ENCODE data around the gene ZNF574. TPM values are rescaled to one million over a fixed set of nuclear protein-coding genes. Genes with fewer than 3 reads are reported as not detected.

ZNF574 gene
- total RNA-seq, 1 experiment from 2014 or later, result 24.6 TPM

DNA sequence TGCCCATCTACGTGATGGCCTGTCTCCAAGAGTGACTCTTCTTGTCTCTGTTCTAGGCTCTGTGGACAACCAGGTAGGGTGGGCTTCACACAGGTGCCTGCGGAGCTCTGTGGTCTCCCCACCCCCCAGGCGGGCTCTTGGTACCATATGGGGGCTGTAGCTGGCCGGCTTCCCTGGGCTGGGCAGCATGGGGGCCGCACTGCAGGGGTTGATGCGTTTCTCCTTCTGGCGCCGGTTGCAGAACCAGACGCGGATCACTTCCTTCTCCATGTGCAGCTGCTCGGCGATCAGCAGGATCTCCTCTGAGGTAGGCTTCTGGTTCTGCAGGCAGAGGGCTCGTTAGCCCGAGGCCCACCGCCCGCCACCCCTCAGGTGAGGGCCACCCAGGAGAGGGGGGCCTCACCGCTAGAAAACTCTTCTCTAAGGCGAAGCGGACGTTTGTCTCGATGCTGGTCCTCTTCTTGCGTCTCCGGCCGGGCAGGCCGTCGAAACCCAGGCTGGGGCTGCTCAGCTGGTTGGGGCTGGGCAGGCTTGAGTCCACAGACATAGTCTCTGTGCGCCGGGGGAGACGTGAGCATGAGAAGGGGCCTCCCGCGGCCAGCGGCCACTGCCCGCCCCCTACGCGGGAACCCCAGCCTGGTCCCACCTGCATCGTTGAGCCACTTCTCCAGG is 19.3 kb downstream of the ZNF574 start (continued):
- TF ChIP-seq, protein P1, sequence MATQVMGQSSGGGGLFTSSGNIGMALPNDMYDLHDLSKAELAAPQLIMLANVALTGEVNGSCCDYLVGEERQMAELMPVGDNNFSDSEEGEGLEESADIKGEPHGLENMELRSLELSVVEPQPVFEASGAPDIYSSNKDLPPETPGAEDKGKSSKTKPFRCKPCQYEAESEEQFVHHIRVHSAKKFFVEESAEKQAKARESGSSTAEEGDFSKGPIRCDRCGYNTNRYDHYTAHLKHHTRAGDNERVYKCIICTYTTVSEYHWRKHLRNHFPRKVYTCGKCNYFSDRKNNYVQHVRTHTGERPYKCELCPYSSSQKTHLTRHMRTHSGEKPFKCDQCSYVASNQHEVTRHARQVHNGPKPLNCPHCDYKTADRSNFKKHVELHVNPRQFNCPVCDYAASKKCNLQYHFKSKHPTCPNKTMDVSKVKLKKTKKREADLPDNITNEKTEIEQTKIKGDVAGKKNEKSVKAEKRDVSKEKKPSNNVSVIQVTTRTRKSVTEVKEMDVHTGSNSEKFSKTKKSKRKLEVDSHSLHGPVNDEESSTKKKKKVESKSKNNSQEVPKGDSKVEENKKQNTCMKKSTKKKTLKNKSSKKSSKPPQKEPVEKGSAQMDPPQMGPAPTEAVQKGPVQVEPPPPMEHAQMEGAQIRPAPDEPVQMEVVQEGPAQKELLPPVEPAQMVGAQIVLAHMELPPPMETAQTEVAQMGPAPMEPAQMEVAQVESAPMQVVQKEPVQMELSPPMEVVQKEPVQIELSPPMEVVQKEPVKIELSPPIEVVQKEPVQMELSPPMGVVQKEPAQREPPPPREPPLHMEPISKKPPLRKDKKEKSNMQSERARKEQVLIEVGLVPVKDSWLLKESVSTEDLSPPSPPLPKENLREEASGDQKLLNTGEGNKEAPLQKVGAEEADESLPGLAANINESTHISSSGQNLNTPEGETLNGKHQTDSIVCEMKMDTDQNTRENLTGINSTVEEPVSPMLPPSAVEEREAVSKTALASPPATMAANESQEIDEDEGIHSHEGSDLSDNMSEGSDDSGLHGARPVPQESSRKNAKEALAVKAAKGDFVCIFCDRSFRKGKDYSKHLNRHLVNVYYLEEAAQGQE (IDR thresholded peaks at IDR 0.05; ENCODE audit: low read depth), result no peak
- no peak for TF ChIP-seq SIN3A (IDR thresholded peaks at IDR 0.05; ENCODE audit: low read depth)
- TF ChIP-seq POLR2AphosphoS5 (IDR thresholded peaks at IDR 0.05; ENCODE audit: low read depth, low read length), result no peak
- TF ChIP-seq YY1 (IDR thresholded peaks at IDR 0.05; ENCODE audit: extremely low read depth, insufficient replicate concordance, low read depth, low read length), result no peak
- no peak for TF ChIP-seq EZH2 (IDR thresholded peaks at IDR 0.05)
- TF ChIP-seq POLR2A (IDR thresholded peaks at IDR 0.05; ENCODE audit: borderline replicate concordance, extremely low read depth, insufficient read depth, insufficient read length), result no peak
- no peak for TF ChIP-seq ZFX (IDR thresholded peaks at IDR 0.05)
- TF ChIP-seq, protein P2, sequence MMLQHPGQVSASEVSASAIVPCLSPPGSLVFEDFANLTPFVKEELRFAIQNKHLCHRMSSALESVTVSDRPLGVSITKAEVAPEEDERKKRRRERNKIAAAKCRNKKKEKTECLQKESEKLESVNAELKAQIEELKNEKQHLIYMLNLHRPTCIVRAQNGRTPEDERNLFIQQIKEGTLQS (IDR thresholded peaks at IDR 0.05), result no peak

DNA sequence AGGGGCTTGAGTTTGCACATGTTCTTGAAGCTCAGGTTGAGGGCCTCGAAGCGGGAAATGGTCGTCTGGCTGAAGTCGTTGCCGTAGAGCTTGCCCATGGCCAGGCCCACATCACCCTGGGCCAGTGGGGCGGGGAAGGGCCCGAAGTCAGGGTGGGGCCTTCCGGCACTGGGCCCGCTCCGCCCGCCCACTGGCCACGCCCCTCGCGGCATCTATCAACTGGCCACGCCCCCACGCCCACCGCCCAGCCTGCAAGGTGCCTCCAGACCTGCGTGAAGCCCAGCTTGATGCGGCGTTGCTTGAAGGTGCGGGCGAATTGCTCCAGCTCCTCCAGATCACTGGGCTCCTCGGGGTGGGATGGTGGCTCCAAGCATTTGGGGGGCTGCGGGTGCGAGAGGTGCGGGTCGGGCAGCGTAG is 19.9 kb downstream of the ZNF574 start:
- H2AFZ ChIP-seq (ENCODE audit: low read depth, low read length, poor library complexity, severe bottlenecking), result no peak overlapping the region
- no peaks in the 10 kb centered on the region for H4K20me1 ChIP-seq (ENCODE audit: insufficient read depth)
- CTCF ChIA-PET, result no interaction called here
- H3K36me3 ChIP-seq (ENCODE audit: control insufficient read depth in 1 of 2, insufficient read depth in 2 of 2, low read length in 2 of 2), result no peaks in the 10 kb centered on the region
- intact Hi-C loops (cut with micrococcal nuclease), result loop anchor here (10.0 kb wide), 1 partner anchor 101 kb away; the partner anchor contains the start of gene ATP1A3
- H3K4me3 ChIP-seq (replicated peaks in 1 of 2; ENCODE audit: low read depth in 1 of 2, low read length in 2 of 2), result no peak overlapping the region
- H3K4me2 ChIP-seq (ENCODE audit: low read length), result no peak overlapping the region
- RAD21 ChIA-PET (ENCODE audit: low non-redundant PET in 1 of 2, low total read pairs in 2 of 2, uncharacterized antibody in 2 of 2, unreplicated experiment in 2 of 2), result no interaction called here
- H3K9me2 ChIP-seq (ENCODE audit: insufficient read depth), result no peaks in the 10 kb centered on the region
- DNase-seq (ENCODE audit: low read depth, low spot score) (no peak), ATAC-seq (no peak)
- BruUV-seq (replicated peaks), result no TSS peak
- no peak overlapping the region for H3K9ac ChIP-seq (ENCODE audit: low read length)
- H3K27ac ChIP-seq (ENCODE audit: low read depth, low read length), result no peak overlapping the region
- H3K27me3 ChIP-seq (ENCODE audit: insufficient read depth, low read length), result no peaks in the 10 kb centered on the region
- H3K79me2 ChIP-seq (ENCODE audit: insufficient read depth, low read length), result no peaks in the 10 kb centered on the region
- peaks cover 18 to 36% of the 10 kb centered on the region in 2 experiments for H3K4me1 ChIP-seq (ENCODE audit: control insufficient read depth in 1 of 2, insufficient read depth in 2 of 2, low read length in 2 of 2)
- H3K9me3 ChIP-seq (ENCODE audit: control insufficient read depth in 1 of 2, insufficient read depth in 1 of 2, low read depth in 1 of 2, low read length in 2 of 2), result no peaks in the 10 kb centered on the region
- POLR2A ChIA-PET, result no interaction called here
- no peak for TF ChIP-seq SIN3A (IDR thresholded peaks at IDR 0.05; ENCODE audit: low read depth)
- TF ChIP-seq, protein P3, sequence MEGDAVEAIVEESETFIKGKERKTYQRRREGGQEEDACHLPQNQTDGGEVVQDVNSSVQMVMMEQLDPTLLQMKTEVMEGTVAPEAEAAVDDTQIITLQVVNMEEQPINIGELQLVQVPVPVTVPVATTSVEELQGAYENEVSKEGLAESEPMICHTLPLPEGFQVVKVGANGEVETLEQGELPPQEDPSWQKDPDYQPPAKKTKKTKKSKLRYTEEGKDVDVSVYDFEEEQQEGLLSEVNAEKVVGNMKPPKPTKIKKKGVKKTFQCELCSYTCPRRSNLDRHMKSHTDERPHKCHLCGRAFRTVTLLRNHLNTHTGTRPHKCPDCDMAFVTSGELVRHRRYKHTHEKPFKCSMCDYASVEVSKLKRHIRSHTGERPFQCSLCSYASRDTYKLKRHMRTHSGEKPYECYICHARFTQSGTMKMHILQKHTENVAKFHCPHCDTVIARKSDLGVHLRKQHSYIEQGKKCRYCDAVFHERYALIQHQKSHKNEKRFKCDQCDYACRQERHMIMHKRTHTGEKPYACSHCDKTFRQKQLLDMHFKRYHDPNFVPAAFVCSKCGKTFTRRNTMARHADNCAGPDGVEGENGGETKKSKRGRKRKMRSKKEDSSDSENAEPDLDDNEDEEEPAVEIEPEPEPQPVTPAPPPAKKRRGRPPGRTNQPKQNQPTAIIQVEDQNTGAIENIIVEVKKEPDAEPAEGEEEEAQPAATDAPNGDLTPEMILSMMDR (IDR thresholded peaks at IDR 0.05 in 2 of 3, conservative IDR thresholded peaks at IDR 0.05 in 1 of 3; ENCODE audit: borderline replicate concordance in 1 of 3, insufficient read depth in 1 of 3, low read depth in 2 of 3, low read length in 2 of 3), result no peak
- TF ChIP-seq SRF (IDR thresholded peaks at IDR 0.05; ENCODE audit: low read depth), result no peak
- no peak for TF ChIP-seq EZH2phosphoT487 (IDR thresholded peaks at IDR 0.05; ENCODE audit: borderline replicate concordance)
- no peak for TF ChIP-seq POLR2A (IDR thresholded peaks at IDR 0.05; ENCODE audit: borderline replicate concordance, extremely low read depth, insufficient read depth, insufficient read length)
- TF ChIP-seq POLR2AphosphoS5 (IDR thresholded peaks at IDR 0.05; ENCODE audit: low read depth, low read length), result no peak
- no peak for TF ChIP-seq CEBPB (IDR thresholded peaks at IDR 0.05; ENCODE audit: low read depth)
- TF ChIP-seq EZH2 (IDR thresholded peaks at IDR 0.05), result no peak
- TF ChIP-seq, protein P2 (IDR thresholded peaks at IDR 0.05), result no peak
- no peak for TF ChIP-seq EGR1 (IDR thresholded peaks at IDR 0.05; ENCODE audit: low read depth)
- TF ChIP-seq SP1 (IDR thresholded peaks at IDR 0.05; ENCODE audit: low read depth), result no peak
- TF ChIP-seq ELF1 (IDR thresholded peaks at IDR 0.05; ENCODE audit: borderline replicate concordance, low read depth), result no peak
- TF ChIP-seq, protein P4, sequence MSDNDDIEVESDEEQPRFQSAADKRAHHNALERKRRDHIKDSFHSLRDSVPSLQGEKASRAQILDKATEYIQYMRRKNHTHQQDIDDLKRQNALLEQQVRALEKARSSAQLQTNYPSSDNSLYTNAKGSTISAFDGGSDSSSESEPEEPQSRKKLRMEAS (IDR thresholded peaks at IDR 0.05), result no peak
- no peak for TF ChIP-seq CBX3 (IDR thresholded peaks at IDR 0.05; ENCODE audit: low read depth)
- no peak for TF ChIP-seq JUND (IDR thresholded peaks at IDR 0.05)
- TF ChIP-seq YY1 (IDR thresholded peaks at IDR 0.05; ENCODE audit: extremely low read depth, insufficient replicate concordance, low read depth, low read length), result no peak
- TF ChIP-seq ZFX (IDR thresholded peaks at IDR 0.05), result no peak

Data from HCT116 (cell line).